Nephron (organoid): Measurements from ENCODE around the gene CHTF18.

ENCODE experiments used
- H3K27ac Mint-ChIP-seq, 3 experiments: 2 replicates each; pipeline ENCODE4 v1.8.0; 2020; ENCODE audit warnings: mixed read lengths in 3 of 3, mild to moderate bottlenecking in 2 of 3, moderate library complexity in 1 of 3
- H3K27me3 Mint-ChIP-seq: 2 replicates; pipeline ENCODE4 v1.8.0; 2021; ENCODE audit warnings: low read depth, mild to moderate bottlenecking, moderate library complexity, mixed read lengths
- H3K36me3 Mint-ChIP-seq: 2 replicates; pipeline ENCODE4 v1.8.0; 2020; ENCODE audit warnings: low read depth, mixed read lengths
- H3K4me1 Mint-ChIP-seq: 2 replicates; pipeline ENCODE4 v1.8.0; 2020; ENCODE audit warnings: mixed read lengths
- H3K4me3 Mint-ChIP-seq, 3 experiments: 2 replicates each; pipeline ENCODE4 v1.8.0; 2020; ENCODE audit warnings: mild to moderate bottlenecking in 3 of 3, mixed read lengths in 3 of 3, moderate library complexity in 2 of 3
- H3K9me3 Mint-ChIP-seq: 2 replicates; pipeline ENCODE4 v1.8.0; 2020; ENCODE audit warnings: mixed read lengths
- CTCF ChIP-seq, 3 experiments: fragments of 200-600 bp; sonication (generic); IDR thresholded peaks; one replicate each; pipeline ENCODE4 v1.5.0; 2021; ENCODE audit warnings: antibody characterized with exemption in 3 of 3; ENCODE audit not compliant: unreplicated experiment in 3 of 3

CHTF18 gene

GRCh38 chr16:842711-843560 is 54.5 kb downstream of the CHTF18 start:
- peaks cover 19% of the 10 kb centered on the region for H3K27me3 Mint-ChIP-seq
- H3K4me1 Mint-ChIP-seq: peaks cover 4% of the 10 kb centered on the region
- no peak overlapping the region for H3K4me3 Mint-ChIP-seq
- peaks cover 19% of the 10 kb centered on the region for H3K9me3 Mint-ChIP-seq
- peaks cover 16% of the 10 kb centered on the region for H3K36me3 Mint-ChIP-seq
- H3K27ac Mint-ChIP-seq: no peak overlapping the region
- TF ChIP-seq CTCF (IDR thresholded peaks at IDR 0.05; ENCODE audit: unreplicated experiment in 3 of 3): no peak

DNA sequence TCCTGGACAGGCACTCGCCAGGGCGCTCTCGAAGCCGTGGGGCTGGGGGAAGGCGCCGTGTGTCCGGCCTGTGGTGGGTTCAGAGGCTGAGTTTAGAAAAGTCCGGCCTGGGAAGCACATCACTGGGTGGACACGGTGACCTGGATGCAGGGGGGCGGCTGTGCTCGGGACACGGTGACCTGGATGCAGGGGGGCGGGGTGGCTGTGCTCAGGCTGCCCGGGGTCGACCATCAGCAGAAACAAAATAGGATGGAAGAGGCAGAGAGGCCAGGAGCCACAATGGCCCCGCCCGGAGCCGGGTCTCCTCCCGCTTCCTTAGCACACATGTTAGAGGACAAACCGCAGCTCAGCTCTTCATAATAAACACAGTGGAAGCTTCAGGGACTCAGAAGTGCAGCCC is 55.4 kb downstream of the CHTF18 start:
- Mint-ChIP-seq H3K4me1 (peaks cover 4% of the 10 kb centered on the region), H3K27ac (no peak overlapping the region), H3K4me3 (no peak overlapping the region), H3K27me3 (peaks cover 16% of the 10 kb centered on the region), H3K36me3 (peaks cover 17% of the 10 kb centered on the region), H3K9me3 (peaks cover 24% of the 10 kb centered on the region)
- TF ChIP-seq CTCF (IDR thresholded peaks at IDR 0.05; ENCODE audit: unreplicated experiment in 3 of 3): no peak

DNA sequence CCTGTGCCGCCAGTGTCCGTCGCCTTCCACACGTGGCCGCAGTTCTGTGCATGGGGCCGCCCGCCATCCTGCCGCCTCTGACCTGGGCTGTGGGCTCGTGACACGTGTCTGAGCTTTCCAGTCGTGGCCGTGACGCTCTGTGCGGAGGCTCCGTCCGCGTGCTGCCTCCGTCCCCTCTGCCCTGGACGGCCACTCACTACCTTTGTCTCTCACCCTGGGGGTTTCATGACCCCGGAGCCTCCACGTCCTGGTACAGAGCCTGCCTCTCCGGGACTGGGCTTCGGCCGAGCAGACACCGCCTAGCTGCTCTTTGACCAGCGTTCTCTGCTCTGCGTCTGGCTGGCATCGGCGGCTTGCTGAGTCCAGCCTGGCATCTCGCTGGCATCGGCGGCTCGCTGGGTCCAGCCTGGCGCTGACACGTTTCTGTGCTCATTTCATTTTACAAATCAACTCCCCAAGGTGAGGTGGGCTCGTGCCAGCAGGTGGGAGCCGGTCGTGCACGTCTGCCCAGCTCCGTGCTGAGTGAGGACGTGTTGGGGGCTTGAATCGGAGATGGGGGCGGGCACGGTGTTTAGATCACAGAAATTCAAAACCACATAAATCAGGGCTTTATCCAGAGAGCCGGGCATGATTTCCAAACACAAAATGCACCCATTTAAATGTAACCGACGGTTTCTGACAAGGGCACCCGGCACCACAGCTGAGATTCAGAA is 56.4 kb downstream of the CHTF18 start:
- Mint-ChIP-seq H3K4me3 (no peak overlapping the region), H3K4me1 (peaks cover 4% of the 10 kb centered on the region), H3K36me3 (peaks cover 19% of the 10 kb centered on the region), H3K27ac (no peak overlapping the region), H3K27me3 (peaks cover 15% of the 10 kb centered on the region), H3K9me3 (peaks cover 28% of the 10 kb centered on the region)
- no peak for TF ChIP-seq CTCF (IDR thresholded peaks at IDR 0.05; ENCODE audit: unreplicated experiment in 3 of 3)

- Mint-ChIP-seq H3K36me3 (peaks cover 25% of the 10 kb centered on the region), H3K4me3 (no peak overlapping the region), H3K9me3 (peaks cover 33% of the 10 kb centered on the region), H3K27ac (no peak overlapping the region), H3K4me1 (peaks cover 4% of the 10 kb centered on the region), H3K27me3 (peaks cover 15% of the 10 kb centered on the region)
- TF ChIP-seq CTCF (IDR thresholded peaks at IDR 0.05; ENCODE audit: unreplicated experiment in 3 of 3): no peak
Measured at GRCh38 chr16:845351-845745, 56.9 kb downstream of the CHTF18 start.

GRCh38 chr16:847151-847550 is 58.7 kb downstream of the CHTF18 start:
- Mint-ChIP-seq H3K9me3 (peaks cover 41% of the 10 kb centered on the region), H3K27ac (no peak overlapping the region), H3K4me1 (peaks cover 3% of the 10 kb centered on the region), H3K36me3 (peaks cover 31% of the 10 kb centered on the region), H3K4me3 (no peak overlapping the region), H3K27me3 (peaks cover 10% of the 10 kb centered on the region)
- TF ChIP-seq CTCF (IDR thresholded peaks at IDR 0.05; ENCODE audit: unreplicated experiment in 3 of 3): no peak
